Activated naive CD8-positive, alpha-beta T cell treated with anti-CD3 and anti-CD28 coated beads, Interleukin-2, amount 50 U/mL, for 16 hours (primary cell): ENCODE measurements around the gene E2F1.
"Not testable (repeated sequence)": the region's sequence is repeated elsewhere in the genome, so short reads cannot be mapped to it uniquely, and the experiment has no call there.

ENCODE experiments used
- DNase-seq: peaks from one replicate; pipeline ENCODE4 v3.0.0-alpha.2; 2020; ENCODE audit warnings: low read depth, low spot score

E2F1 gene

GRCh38 chr20:33658929-33659328 is 27.3 kb downstream of the E2F1 start:
- DNase-seq: no peak

GRCh38 chr20:33658510-33658909 is 27.7 kb downstream of the E2F1 start:
- DNase-seq: no peak

GRCh38 chr20:33657704-33658095 is 28.5 kb downstream of the E2F1 start:
- DNase-seq: no peak

- DNase-seq: no peak
Observed at GRCh38 chr20:33656783-33657703, 29.1 kb downstream of the E2F1 start.

- DNase-seq: no peak
Observed at GRCh38 chr20:33656010-33656782, 30.0 kb downstream of the E2F1 start.

GRCh38 chr20:33655164-33655563 is 31.0 kb downstream of the E2F1 start:
- DNase-seq: no peak

GRCh38 chr20:33654680-33655161 is 31.5 kb downstream of the E2F1 start:
- DNase-seq: no peak

GRCh38 chr20:33653900-33654596 is 32.1 kb downstream of the E2F1 start:
- no peak for DNase-seq

GRCh38 chr20:33653218-33653899 is 32.8 kb downstream of the E2F1 start:
- no peak for DNase-seq

- DNase-seq: no peak
Observed at GRCh38 chr20:33651562-33652048, 34.6 kb downstream of the E2F1 start.

GRCh38 chr20:33650753-33651561 is 35.2 kb downstream of the E2F1 start:
- no peak for DNase-seq

- DNase-seq: no peak
Observed at GRCh38 chr20:33650111-33650752, 36.0 kb downstream of the E2F1 start.

GRCh38 chr20:33649201-33649681 is 36.9 kb downstream of the E2F1 start:
- no peak for DNase-seq

GRCh38 chr20:33648396-33649004 is 37.7 kb downstream of the E2F1 start:
- DNase-seq: no peak

- no peak for DNase-seq
Observed at GRCh38 chr20:33647603-33648395, 38.4 kb downstream of the E2F1 start.

- DNase-seq: not testable (repeated sequence)
Observed at GRCh38 chr20:33646959-33647602, 39.1 kb downstream of the E2F1 start.

- DNase-seq: no peak
Observed at GRCh38 chr20:33646191-33646590, 40.0 kb downstream of the E2F1 start.

- DNase-seq: no peak
Observed at GRCh38 chr20:33645396-33645795, 40.8 kb downstream of the E2F1 start.
